SK-N-SH (cell line): ENCODE data around the gene LRIT2.

ENCODE experiments used
- CHD2 ChIP-seq: fragments of 150-350 bp; IDR thresholded peaks from 2 replicates; pipeline ENCODE4 v1.6.1; 2018; ENCODE audit warnings: low read length; ENCODE audit not compliant: partially characterized antibody
- EP300 ChIP-seq, 2 experiments: IDR thresholded peaks; 2 replicates each; pipeline versions ENCODE4 v1.4.0 to v1.6.1; 2012; ENCODE audit warnings: borderline replicate concordance in 1 of 2, low read depth in 1 of 2, low read length in 1 of 2
- EZH2phosphoT487 ChIP-seq: fragments of 200-600 bp; sonication (generic); IDR thresholded peaks from 2 replicates; pipeline ENCODE4 v1.6.1; 2017; ENCODE audit warnings: low read depth, mixed run types, mild to moderate bottlenecking, antibody characterized with exemption, moderate library complexity, borderline replicate concordance
- FOSL2 ChIP-seq: IDR thresholded peaks from 2 replicates; pipeline ENCODE4 v1.4.0; 2012; ENCODE audit warnings: low read depth, mild to moderate bottlenecking, moderate library complexity, borderline replicate concordance
- GABPA ChIP-seq: IDR thresholded peaks from 2 replicates; pipeline ENCODE4 v1.4.0; 2012; ENCODE audit warnings: low read depth, mild to moderate bottlenecking
- POLR2AphosphoS5 ChIP-seq: IDR thresholded peaks from 2 replicates; pipeline ENCODE4 v1.6.1; 2012; ENCODE audit warnings: low read depth, low read length
- RAD21 ChIP-seq: IDR thresholded peaks from 2 replicates; pipeline ENCODE4 v1.6.1; 2012; ENCODE audit warnings: mild to moderate bottlenecking, low read length
- RCOR1 ChIP-seq: fragments of 150-350 bp; IDR thresholded peaks from 2 replicates; pipeline ENCODE4 v1.6.1; 2017; ENCODE audit warnings: antibody characterized with exemption, low read length
- SIN3A ChIP-seq: IDR thresholded peaks from 2 replicates; pipeline ENCODE4 v1.6.1; 2012; ENCODE audit warnings: low read depth, mild to moderate bottlenecking, low read length, moderate library complexity, borderline replicate concordance
- SMC3 ChIP-seq: IDR thresholded peaks from 2 replicates; pipeline ENCODE4 v1.6.1; 2012; ENCODE audit warnings: low read depth, low read length, improper control_type of control experiment
- USF2 ChIP-seq: fragments of 150-350 bp; IDR thresholded peaks from 2 replicates; pipeline ENCODE4 v1.6.1; 2017; ENCODE audit warnings: antibody characterized with exemption, low read length, low read depth, borderline replicate concordance
- TF ChIP-seq, protein P1 (sequence below): fragments of 200-600 bp; sonication (generic); IDR thresholded peaks from 2 replicates; pipeline ENCODE4 v1.6.1; 2017; ENCODE audit warnings: antibody characterized with exemption, mild to moderate bottlenecking, moderate library complexity
- TF ChIP-seq, protein P2 (sequence below): IDR thresholded peaks from 2 replicates; pipeline ENCODE4 v1.4.0; 2012; ENCODE audit warnings: low read depth, borderline replicate concordance
- TF ChIP-seq, protein P3 (sequence below): IDR thresholded peaks from 2 replicates; pipeline ENCODE4 v1.6.1; 2012; ENCODE audit warnings: mild to moderate bottlenecking, low read depth, low read length, moderate library complexity

GRCh38 chr10:84226616-84227015, 1.3 kb upstream of the LRIT2 start:
- TF ChIP-seq, protein P1, sequence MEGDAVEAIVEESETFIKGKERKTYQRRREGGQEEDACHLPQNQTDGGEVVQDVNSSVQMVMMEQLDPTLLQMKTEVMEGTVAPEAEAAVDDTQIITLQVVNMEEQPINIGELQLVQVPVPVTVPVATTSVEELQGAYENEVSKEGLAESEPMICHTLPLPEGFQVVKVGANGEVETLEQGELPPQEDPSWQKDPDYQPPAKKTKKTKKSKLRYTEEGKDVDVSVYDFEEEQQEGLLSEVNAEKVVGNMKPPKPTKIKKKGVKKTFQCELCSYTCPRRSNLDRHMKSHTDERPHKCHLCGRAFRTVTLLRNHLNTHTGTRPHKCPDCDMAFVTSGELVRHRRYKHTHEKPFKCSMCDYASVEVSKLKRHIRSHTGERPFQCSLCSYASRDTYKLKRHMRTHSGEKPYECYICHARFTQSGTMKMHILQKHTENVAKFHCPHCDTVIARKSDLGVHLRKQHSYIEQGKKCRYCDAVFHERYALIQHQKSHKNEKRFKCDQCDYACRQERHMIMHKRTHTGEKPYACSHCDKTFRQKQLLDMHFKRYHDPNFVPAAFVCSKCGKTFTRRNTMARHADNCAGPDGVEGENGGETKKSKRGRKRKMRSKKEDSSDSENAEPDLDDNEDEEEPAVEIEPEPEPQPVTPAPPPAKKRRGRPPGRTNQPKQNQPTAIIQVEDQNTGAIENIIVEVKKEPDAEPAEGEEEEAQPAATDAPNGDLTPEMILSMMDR, result no peak
- TF ChIP-seq POLR2AphosphoS5 (no peak), SMC3 (no peak), FOSL2 (no peak), USF2 (no peak), EP300 (IDR thresholded peaks at IDR 0.05; ENCODE audit: borderline replicate concordance in 1 of 2, low read depth in 1 of 2, low read length in 1 of 2) (no peak), EZH2phosphoT487 (no peak), GABPA (no peak), RAD21 (no peak), RCOR1 (no peak), CHD2 (no peak), SIN3A (no peak)
- TF ChIP-seq, protein P2, sequence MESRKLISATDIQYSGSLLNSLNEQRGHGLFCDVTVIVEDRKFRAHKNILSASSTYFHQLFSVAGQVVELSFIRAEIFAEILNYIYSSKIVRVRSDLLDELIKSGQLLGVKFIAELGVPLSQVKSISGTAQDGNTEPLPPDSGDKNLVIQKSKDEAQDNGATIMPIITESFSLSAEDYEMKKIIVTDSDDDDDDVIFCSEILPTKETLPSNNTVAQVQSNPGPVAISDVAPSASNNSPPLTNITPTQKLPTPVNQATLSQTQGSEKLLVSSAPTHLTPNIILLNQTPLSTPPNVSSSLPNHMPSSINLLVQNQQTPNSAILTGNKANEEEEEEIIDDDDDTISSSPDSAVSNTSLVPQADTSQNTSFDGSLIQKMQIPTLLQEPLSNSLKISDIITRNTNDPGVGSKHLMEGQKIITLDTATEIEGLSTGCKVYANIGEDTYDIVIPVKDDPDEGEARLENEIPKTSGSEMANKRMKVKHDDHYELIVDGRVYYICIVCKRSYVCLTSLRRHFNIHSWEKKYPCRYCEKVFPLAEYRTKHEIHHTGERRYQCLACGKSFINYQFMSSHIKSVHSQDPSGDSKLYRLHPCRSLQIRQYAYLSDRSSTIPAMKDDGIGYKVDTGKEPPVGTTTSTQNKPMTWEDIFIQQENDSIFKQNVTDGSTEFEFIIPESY, result no peak
- TF ChIP-seq, protein P3, sequence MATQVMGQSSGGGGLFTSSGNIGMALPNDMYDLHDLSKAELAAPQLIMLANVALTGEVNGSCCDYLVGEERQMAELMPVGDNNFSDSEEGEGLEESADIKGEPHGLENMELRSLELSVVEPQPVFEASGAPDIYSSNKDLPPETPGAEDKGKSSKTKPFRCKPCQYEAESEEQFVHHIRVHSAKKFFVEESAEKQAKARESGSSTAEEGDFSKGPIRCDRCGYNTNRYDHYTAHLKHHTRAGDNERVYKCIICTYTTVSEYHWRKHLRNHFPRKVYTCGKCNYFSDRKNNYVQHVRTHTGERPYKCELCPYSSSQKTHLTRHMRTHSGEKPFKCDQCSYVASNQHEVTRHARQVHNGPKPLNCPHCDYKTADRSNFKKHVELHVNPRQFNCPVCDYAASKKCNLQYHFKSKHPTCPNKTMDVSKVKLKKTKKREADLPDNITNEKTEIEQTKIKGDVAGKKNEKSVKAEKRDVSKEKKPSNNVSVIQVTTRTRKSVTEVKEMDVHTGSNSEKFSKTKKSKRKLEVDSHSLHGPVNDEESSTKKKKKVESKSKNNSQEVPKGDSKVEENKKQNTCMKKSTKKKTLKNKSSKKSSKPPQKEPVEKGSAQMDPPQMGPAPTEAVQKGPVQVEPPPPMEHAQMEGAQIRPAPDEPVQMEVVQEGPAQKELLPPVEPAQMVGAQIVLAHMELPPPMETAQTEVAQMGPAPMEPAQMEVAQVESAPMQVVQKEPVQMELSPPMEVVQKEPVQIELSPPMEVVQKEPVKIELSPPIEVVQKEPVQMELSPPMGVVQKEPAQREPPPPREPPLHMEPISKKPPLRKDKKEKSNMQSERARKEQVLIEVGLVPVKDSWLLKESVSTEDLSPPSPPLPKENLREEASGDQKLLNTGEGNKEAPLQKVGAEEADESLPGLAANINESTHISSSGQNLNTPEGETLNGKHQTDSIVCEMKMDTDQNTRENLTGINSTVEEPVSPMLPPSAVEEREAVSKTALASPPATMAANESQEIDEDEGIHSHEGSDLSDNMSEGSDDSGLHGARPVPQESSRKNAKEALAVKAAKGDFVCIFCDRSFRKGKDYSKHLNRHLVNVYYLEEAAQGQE, result no peak
